WTC11 (cell line): ENCODE measurements around the gene MINDY4B. TPM values are rescaled to one million over a fixed set of nuclear protein-coding genes. Genes with fewer than 3 reads are reported as not detected.

ENCODE experiments used
- ATAC-seq: fragments of 200-7000 bp; cut with Tn5 transposase; 2 replicates; pipeline ENCODE4 v1.10.0; 2021; ENCODE audit warnings: mild to moderate bottlenecking, moderate library complexity
- CTCF ChIA-PET: fragments of 300-600 bp; sonication (Branson Sonifier 250); formaldehyde crosslinking; loops from one replicate; lab custom pipeline; 2021; ENCODE audit warnings: antibody characterized with exemption; lab: Charles Lee
- POLR2A ChIA-PET: fragments of 350-600 bp; sonication (Branson Sonifier 250); formaldehyde crosslinking; loops from one replicate; lab custom pipeline; 2021; ENCODE audit warnings: antibody characterized with exemption; lab: Charles Lee
- DNase-seq: peaks from one replicate; pipeline ENCODE4 v3.0.0; 2021; ENCODE audit warnings: low spot score
- H3K27ac Mint-ChIP-seq: 2 replicates; pipeline ENCODE4 v1.8.0; 2021; ENCODE audit warnings: mixed read lengths
- H3K27me3 Mint-ChIP-seq: 2 replicates; pipeline ENCODE4 v1.8.0; 2021; ENCODE audit warnings: low read depth, mild to moderate bottlenecking, moderate library complexity, mixed read lengths
- H3K36me3 Mint-ChIP-seq: 2 replicates; pipeline ENCODE4 v1.8.0; 2021; ENCODE audit warnings: mixed read lengths
- H3K4me1 Mint-ChIP-seq: 2 replicates; pipeline ENCODE4 v1.8.0; 2022; ENCODE audit warnings: mixed read lengths
- H3K4me3 Mint-ChIP-seq: 2 replicates; pipeline ENCODE4 v1.8.0; 2021; ENCODE audit warnings: mild to moderate bottlenecking, moderate library complexity, mixed read lengths
- H3K9me3 Mint-ChIP-seq: 2 replicates; pipeline ENCODE4 v1.8.0; 2021; ENCODE audit warnings: mixed read lengths
- ATF1 ChIP-seq: sonication (generic); formaldehyde crosslinking; IDR thresholded peaks from 2 replicates; pipeline ENCODE4 v1.8.1; 2023; ENCODE audit warnings: mild to moderate bottlenecking, moderate library complexity, missing genetic modification reagents
- CREB1 ChIP-seq: sonication (generic); formaldehyde crosslinking; IDR thresholded peaks from 2 replicates; pipeline ENCODE4 v1.8.0; 2023; ENCODE audit warnings: mild to moderate bottlenecking, missing genetic modification reagents
- E2F5 ChIP-seq: sonication (generic); formaldehyde crosslinking; IDR thresholded peaks from 2 replicates; pipeline ENCODE4 v1.8.1; 2022; ENCODE audit warnings: mild to moderate bottlenecking, moderate library complexity, missing genetic modification reagents
- ELF4 ChIP-seq: sonication (generic); formaldehyde crosslinking; IDR thresholded peaks from 2 replicates; pipeline ENCODE4 v1.8.1; 2022; ENCODE audit warnings: low read depth, mild to moderate bottlenecking, moderate library complexity, missing genetic modification reagents
- ETV6 ChIP-seq: sonication (generic); formaldehyde crosslinking; IDR thresholded peaks from 2 replicates; pipeline ENCODE4 v1.8.1; 2022; ENCODE audit warnings: mild to moderate bottlenecking, missing genetic modification reagents
- FOXP1 ChIP-seq: sonication (generic); formaldehyde crosslinking; IDR thresholded peaks from 2 replicates; pipeline ENCODE4 v1.8.0; 2022; ENCODE audit warnings: missing genetic modification reagents, mild to moderate bottlenecking, moderate library complexity, borderline replicate concordance
- FOXP4 ChIP-seq: sonication (generic); formaldehyde crosslinking; IDR thresholded peaks from 2 replicates; pipeline ENCODE4 v1.8.0; 2022; ENCODE audit warnings: mild to moderate bottlenecking, missing genetic modification reagents
- IRF1 ChIP-seq: sonication (generic); formaldehyde crosslinking; IDR thresholded peaks from 2 replicates; pipeline ENCODE4 v1.8.0; 2023; ENCODE audit warnings: missing genetic modification reagents
- IRF2 ChIP-seq: sonication (generic); formaldehyde crosslinking; IDR thresholded peaks from 2 replicates; pipeline ENCODE4 v1.8.0; 2022; ENCODE audit warnings: low read depth, missing genetic modification reagents, borderline replicate concordance
- JAZF1 ChIP-seq: fragments of 250-450 bp; sonication (Bioruptor Pico); IDR thresholded peaks from 2 replicates; pipeline ENCODE4 v1.9.0; 2021; ENCODE audit warnings: moderate library complexity, mild to moderate bottlenecking, inconsistent platforms
- PREB ChIP-seq: sonication (generic); formaldehyde crosslinking; IDR thresholded peaks from 2 replicates; pipeline ENCODE4 v1.8.1; 2022; ENCODE audit warnings: mild to moderate bottlenecking, missing genetic modification reagents, moderate library complexity, borderline replicate concordance
- RELA ChIP-seq: sonication (generic); formaldehyde crosslinking; IDR thresholded peaks from 2 replicates; pipeline ENCODE4 v1.8.1; 2022; ENCODE audit warnings: missing genetic modification reagents, mild to moderate bottlenecking, borderline replicate concordance
- SMAD3 ChIP-seq: sonication (generic); formaldehyde crosslinking; IDR thresholded peaks from 2 replicates; pipeline ENCODE4 v1.8.0; 2022; ENCODE audit warnings: missing genetic modification reagents, mild to moderate bottlenecking, borderline replicate concordance
- TP53 ChIP-seq: sonication (generic); formaldehyde crosslinking; IDR thresholded peaks from 2 replicates; pipeline ENCODE4 v1.8.1; 2023; ENCODE audit warnings: mild to moderate bottlenecking, missing genetic modification reagents
- USF2 ChIP-seq: sonication (generic); formaldehyde crosslinking; IDR thresholded peaks from 2 replicates; pipeline ENCODE4 v1.8.1; 2023; ENCODE audit warnings: mild to moderate bottlenecking, missing genetic modification reagents, moderate library complexity
- ZNF138 ChIP-seq: sonication (generic); formaldehyde crosslinking; conservative IDR thresholded peaks from 2 replicates; pipeline ENCODE4 v1.8.1; 2022; ENCODE audit warnings: mild to moderate bottlenecking, moderate library complexity, missing genetic modification reagents
- ZNF263 ChIP-seq: sonication (generic); formaldehyde crosslinking; IDR thresholded peaks from 2 replicates; pipeline ENCODE4 v1.8.1; 2022; ENCODE audit warnings: low read depth, mild to moderate bottlenecking, moderate library complexity, missing genetic modification reagents
- ZNF281 ChIP-seq: sonication (generic); formaldehyde crosslinking; IDR thresholded peaks from 2 replicates; pipeline ENCODE4 v1.8.0; 2023; ENCODE audit warnings: mild to moderate bottlenecking, missing genetic modification reagents
- ZNF396 ChIP-seq: fragments of 250-450 bp; sonication (Bioruptor Pico); IDR thresholded peaks from 2 replicates; pipeline ENCODE4 v1.8.0; 2021; ENCODE audit warnings: mild to moderate bottlenecking, moderate library complexity, borderline replicate concordance
- ZNF423 ChIP-seq: fragments of 250-450 bp; sonication (Bioruptor Pico); IDR thresholded peaks from 2 replicates; pipeline ENCODE4 v2.1.2; 2022; ENCODE audit warnings: mild to moderate bottlenecking, moderate library complexity
- ZNF512 ChIP-seq: sonication (generic); formaldehyde crosslinking; IDR thresholded peaks from 2 replicates; pipeline ENCODE4 v1.8.1; 2022; ENCODE audit warnings: missing genetic modification reagents, borderline replicate concordance
- ZSCAN18 ChIP-seq: fragments of 250-450 bp; sonication (Bioruptor Pico); IDR thresholded peaks from 2 replicates; pipeline ENCODE4 v2.1.2; 2022; ENCODE audit warnings: mild to moderate bottlenecking, moderate library complexity
- total RNA-seq: library from RNA; stranded (reverse); gene quantifications from 3 replicates; pipeline ENCODE4 v1.2.3, GENCODE V29; 2021

MINDY4B gene
- total RNA-seq, 1 experiment from 2014 or later = not detected

GRCh38 chr3:150878290-150878689 is 26.9 kb downstream of the MINDY4B start:
- CTCF ChIA-PET = interaction anchor here (0.7 kb wide), 1 partner anchor 90 kb away, joined by 3 read pairs; no protein-coding TSS in a partner anchor
- ATAC-seq = no peak

GRCh38 chr3:150877303-150877702 is 27.9 kb downstream of the MINDY4B start:
- ChIA-PET POLR2A (no interaction called here), CTCF (no interaction called here)
- Mint-ChIP-seq H3K4me1 (no peaks in the 10 kb centered on the region), H3K4me3 (no peak overlapping the region), H3K27me3 (no peaks in the 10 kb centered on the region), H3K27ac (no peak overlapping the region), H3K36me3 (no peaks in the 10 kb centered on the region), H3K9me3 (no peaks in the 10 kb centered on the region)
- ATAC-seq (no peak), DNase-seq (no peak)
- TF ChIP-seq ATF1 (CRISPR knock-in tag) (no peak), ZNF281 (no peak), SMAD3 (CRISPR knock-in tag) (no peak), ELF4 (CRISPR knock-in tag) (no peak), CREB1 (CRISPR knock-in tag) (no peak), FOXP1 (CRISPR knock-in tag) (no peak), FOXP4 (no peak), ZNF423 (CRISPR knock-in tag) (no peak), IRF1 (no peak), PREB (CRISPR knock-in tag) (no peak), RELA (no peak), ZNF396 (CRISPR knock-in tag) (no peak), JAZF1 (no peak)

More at GRCh38 chr3:150878290-150878689, 26.9 kb downstream of the MINDY4B start:
- TF ChIP-seq ETV6 = no peak
- no peak for TF ChIP-seq ZNF263 (CRISPR knock-in tag)
- TF ChIP-seq ZNF138 (CRISPR knock-in tag) = no peak
- TF ChIP-seq USF2 = no peak
- no peak for TF ChIP-seq TP53 (CRISPR knock-in tag)
- TF ChIP-seq ZNF512 (CRISPR knock-in tag) = no peak
- TF ChIP-seq IRF2 = no peak
- TF ChIP-seq ZSCAN18 (CRISPR knock-in tag) = no peak
- TF ChIP-seq E2F5 (CRISPR knock-in tag) = no peak
- Mint-ChIP-seq H3K4me1 (no peaks in the 10 kb centered on the region), H3K36me3 (no peaks in the 10 kb centered on the region), H3K9me3 (no peaks in the 10 kb centered on the region), H3K4me3 (no peak overlapping the region), H3K27me3 (no peaks in the 10 kb centered on the region), H3K27ac (no peak overlapping the region)
- POLR2A ChIA-PET = no interaction called here
- DNase-seq = no peak
